Measurements from ENCODE around the gene HNRNPA2B1.
"Not testable (repeated sequence)": the region's sequence is repeated elsewhere in the genome, so short reads cannot be mapped to it uniquely, and the experiment has no call there.

HNRNPA2B1 gene

GRCh38 chr7:26159243-26159642 is 41.3 kb downstream of the HNRNPA2B1 start:
- H3K36me3 ChIP-seq (replicated peaks): no peaks in the 10 kb centered on the region
- no peak overlapping the region for H3K4me3 ChIP-seq
- peaks cover 4% of the 10 kb centered on the region for H3K9me3 ChIP-seq
- H3K4me1 ChIP-seq: peaks cover 15% of the 10 kb centered on the region
- DNase-seq (ENCODE audit: low spot score in 2 of 2): no peak
- no peaks in the 10 kb centered on the region for H3K27me3 ChIP-seq (ENCODE audit: low read depth)
- in situ Hi-C loops (cut with MboI; ENCODE audit: low sequenced_read_pairs): no loop called here

GRCh38 chr7:26157520-26158105 is 42.9 kb downstream of the HNRNPA2B1 start:
- H3K9me3 ChIP-seq: no peaks in the 10 kb centered on the region
- DNase-seq (ENCODE audit: low spot score in 2 of 2): no peak
- H3K4me1 ChIP-seq: peaks cover 22% of the 10 kb centered on the region
- H3K4me3 ChIP-seq: no peak overlapping the region
- no peaks in the 10 kb centered on the region for H3K27me3 ChIP-seq (ENCODE audit: low read depth)
- in situ Hi-C loops (cut with MboI; ENCODE audit: low sequenced_read_pairs): no loop called here
- H3K36me3 ChIP-seq (replicated peaks): no peaks in the 10 kb centered on the region

DNA sequence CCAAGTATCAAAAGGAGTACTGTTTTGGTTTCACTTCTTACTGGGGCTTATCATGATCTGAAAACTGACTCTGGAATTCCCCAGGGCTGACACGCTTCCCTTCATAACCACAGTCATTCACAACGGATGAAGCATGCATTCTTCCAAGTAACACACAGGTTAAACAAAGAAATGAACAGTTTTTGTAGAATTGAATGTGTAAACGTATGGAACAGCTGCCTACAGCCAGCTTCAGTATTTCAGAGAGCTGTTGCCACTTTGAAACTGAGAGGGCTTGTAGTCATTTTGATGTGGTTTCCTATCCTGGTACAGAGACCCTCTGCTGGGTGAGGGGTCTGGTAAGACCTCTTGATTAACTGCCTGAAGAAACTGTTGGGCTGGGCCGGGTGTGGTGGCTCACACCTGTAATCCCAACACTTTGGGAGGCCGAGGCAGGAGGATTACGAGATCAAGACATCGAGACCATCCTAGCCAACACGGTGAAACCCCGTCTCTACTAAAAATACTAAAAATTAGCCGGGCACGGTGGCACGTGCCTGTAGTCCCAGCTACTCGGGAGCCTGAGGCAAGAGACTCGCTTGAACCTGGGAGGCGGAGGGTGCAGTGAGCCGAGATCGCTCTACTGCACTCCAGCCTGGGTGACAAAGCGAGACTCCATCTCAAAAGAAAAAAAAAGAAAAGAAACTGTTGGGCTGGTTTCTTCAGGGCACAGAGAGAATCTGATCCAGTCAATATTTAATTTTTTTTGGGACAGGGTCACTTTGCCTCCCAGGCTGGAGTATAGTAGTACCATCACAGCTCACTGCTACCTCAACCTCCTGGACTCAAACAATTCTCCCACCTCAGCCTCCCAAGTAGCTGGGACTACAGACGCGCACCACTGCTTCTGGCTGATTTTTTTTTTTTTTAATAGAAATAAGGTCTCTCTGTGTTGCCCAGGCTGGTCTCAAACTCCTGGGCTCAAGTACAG is 43.8 kb downstream of the HNRNPA2B1 start:
- peak; percentile 39 to 52 for DNase-seq (ENCODE audit: low spot score in 2 of 2)
- Histone ChIP-seq H3K4me3 (no peak overlapping the region), H3K27me3 (ENCODE audit: low read depth) (no peaks in the 10 kb centered on the region), H3K36me3 (replicated peaks) (no peaks in the 10 kb centered on the region), H3K4me1 (peaks cover 23% of the 10 kb centered on the region), H3K9me3 (no peaks in the 10 kb centered on the region)
- in situ Hi-C loops (cut with MboI; ENCODE audit: low sequenced_read_pairs): no loop called here

- no peaks in the 10 kb centered on the region for H3K27me3 ChIP-seq (ENCODE audit: low read depth)
- peaks cover 26% of the 10 kb centered on the region for H3K4me1 ChIP-seq
- no peak overlapping the region for H3K4me3 ChIP-seq
- DNase-seq (ENCODE audit: low spot score in 2 of 2): peak; percentile 20 to 50
- in situ Hi-C loops (cut with MboI; ENCODE audit: low sequenced_read_pairs): no loop called here
- H3K9me3 ChIP-seq: no peaks in the 10 kb centered on the region
- H3K36me3 ChIP-seq (replicated peaks): no peaks in the 10 kb centered on the region
Observed at GRCh38 chr7:26155531-26156375, 44.8 kb downstream of the HNRNPA2B1 start.

GRCh38 chr7:26153823-26154783 is 46.4 kb downstream of the HNRNPA2B1 start:
- H3K4me3 ChIP-seq: peak overlapping the region; percentile 42
- no peaks in the 10 kb centered on the region for H3K36me3 ChIP-seq (replicated peaks)
- peaks cover 26% of the 10 kb centered on the region for H3K4me1 ChIP-seq
- H3K9me3 ChIP-seq: no peaks in the 10 kb centered on the region
- H3K27me3 ChIP-seq (ENCODE audit: low read depth): no peaks in the 10 kb centered on the region
- peak in 1 of 2 experiments; percentile 48 for DNase-seq (ENCODE audit: low spot score in 2 of 2)
- in situ Hi-C loops (cut with MboI; ENCODE audit: low sequenced_read_pairs): no loop called here

- H3K36me3 ChIP-seq (replicated peaks): no peaks in the 10 kb centered on the region
- H3K9me3 ChIP-seq: no peaks in the 10 kb centered on the region
- in situ Hi-C loops (cut with MboI; ENCODE audit: low sequenced_read_pairs): no loop called here
- DNase-seq (ENCODE audit: low spot score in 2 of 2): peak in 1 of 2 experiments; percentile 25
- peak overlapping the region; percentile 42 for H3K4me3 ChIP-seq
- H3K4me1 ChIP-seq: peaks cover 26% of the 10 kb centered on the region
- no peaks in the 10 kb centered on the region for H3K27me3 ChIP-seq (ENCODE audit: low read depth)
Observed at GRCh38 chr7:26153241-26153822, 47.2 kb downstream of the HNRNPA2B1 start.

GRCh38 chr7:26152782-26153240 is 47.7 kb downstream of the HNRNPA2B1 start:
- peak overlapping the region; percentile 42 for H3K4me3 ChIP-seq

GRCh38 chr7:26151953-26152781 is 48.4 kb downstream of the HNRNPA2B1 start, which contains the start of gene NFE2L3:
Gene NFE2L3 (plus strand): TSS chr7:26152198. CDS start chr7:26152499, 301 bp downstream.
- H3K4me1 ChIP-seq: peaks cover 26% of the 10 kb centered on the region
- H3K4me3 ChIP-seq: peak within 1 kb of the TSS; percentile 42
- in situ Hi-C loops (cut with MboI; ENCODE audit: low sequenced_read_pairs): no loop called here
- H3K27me3 ChIP-seq (ENCODE audit: low read depth): no peaks in the 10 kb centered on the region
- H3K9me3 ChIP-seq: no peaks in the 10 kb centered on the region
- DNase-seq (ENCODE audit: low spot score in 2 of 2): peak; percentile 70 to 86
- no peaks in the 10 kb centered on the region for H3K36me3 ChIP-seq (replicated peaks)

More at GRCh38 chr7:26152782-26153240, 47.7 kb downstream of the HNRNPA2B1 start:
- H3K9me3 ChIP-seq; H3K27me3 ChIP-seq (ENCODE audit: low read depth); in situ Hi-C loops (cut with MboI; ENCODE audit: low sequenced_read_pairs); H3K36me3 ChIP-seq (replicated peaks): not testable (repeated sequence)
- H3K4me1 ChIP-seq: peaks cover 26% of the 10 kb centered on the region
- DNase-seq (ENCODE audit: low spot score in 2 of 2): peak in 1 of 2 experiments; percentile 29

DNA sequence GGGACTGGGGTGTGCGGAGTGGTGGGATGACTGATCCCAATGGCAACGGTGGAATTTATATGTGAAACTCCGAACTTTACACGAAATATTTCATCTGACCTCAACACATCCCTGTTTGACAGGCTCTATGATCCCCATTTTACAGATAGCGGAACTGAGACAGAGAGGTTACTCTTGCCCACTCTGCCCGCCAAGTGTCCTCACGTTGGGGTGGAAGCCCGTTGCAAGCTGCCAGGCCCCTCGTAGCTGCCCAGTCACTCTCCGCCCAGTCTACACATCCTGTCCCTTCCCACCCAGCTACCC is 48.9 kb downstream of the HNRNPA2B1 start:
- H3K27me3 ChIP-seq (ENCODE audit: low read depth): no peaks in the 10 kb centered on the region
- no peaks in the 10 kb centered on the region for H3K9me3 ChIP-seq
- no peaks in the 10 kb centered on the region for H3K36me3 ChIP-seq (replicated peaks)
- H3K4me1 ChIP-seq: peaks cover 24% of the 10 kb centered on the region
- H3K4me3 ChIP-seq: peak overlapping the region; percentile 42
- DNase-seq (ENCODE audit: low spot score in 2 of 2): no peak
- in situ Hi-C loops (cut with MboI; ENCODE audit: low sequenced_read_pairs): no loop called here

DNA sequence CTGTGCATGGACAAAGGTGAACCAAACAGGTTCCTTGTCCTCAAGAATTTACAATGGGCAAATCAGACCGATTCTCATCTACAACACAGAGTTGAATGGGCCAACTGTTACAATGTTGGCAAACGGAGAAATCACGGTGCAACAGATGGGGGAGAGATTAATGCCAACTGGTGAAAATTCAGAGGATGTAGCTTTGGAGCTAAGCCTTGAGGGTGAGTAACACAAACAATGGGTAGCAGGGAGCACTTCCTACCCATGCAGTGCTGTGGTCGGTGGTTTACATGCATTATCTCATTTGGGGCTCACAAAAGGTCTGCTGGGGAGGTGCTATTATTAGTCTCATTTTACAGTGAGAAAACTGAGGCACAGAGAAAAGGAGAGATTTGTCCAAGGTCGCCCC is 49.5 kb downstream of the HNRNPA2B1 start:
- Histone ChIP-seq H3K27me3 (ENCODE audit: low read depth) (no peaks in the 10 kb centered on the region), H3K4me1 (peaks cover 19% of the 10 kb centered on the region), H3K36me3 (replicated peaks) (no peaks in the 10 kb centered on the region), H3K9me3 (no peaks in the 10 kb centered on the region), H3K4me3 (no peak overlapping the region)
- in situ Hi-C loops (cut with MboI; ENCODE audit: low sequenced_read_pairs): no loop called here
- DNase-seq (ENCODE audit: low spot score in 2 of 2): no peak

- Histone ChIP-seq H3K27me3 (ENCODE audit: low read depth) (no peaks in the 10 kb centered on the region; the same call in 1 of the 2 replicates), H3K36me3 (replicated peaks) (no peaks in the 10 kb centered on the region), H3K4me1 (peaks cover 11% of the 10 kb centered on the region), H3K9me3 (no peaks in the 10 kb centered on the region), H3K4me3 (no peak overlapping the region)
- no peak for DNase-seq (ENCODE audit: low spot score in 2 of 2)
- in situ Hi-C loops (cut with MboI; ENCODE audit: low sequenced_read_pairs): no loop called here
Observed at GRCh38 chr7:26149391-26149977, 51.1 kb downstream of the HNRNPA2B1 start.

All from HAP-1 (cell line).